GM20000 (cell line): ENCODE results near the gene FAM20C.

Experiments
- DNase-seq: peaks from one replicate; pipeline ENCODE4 v3.0.0; 2012; ENCODE audit warnings: low spot score
- CTCF ChIP-seq: IDR thresholded peaks from 2 replicates; pipeline ENCODE4 v1.5.1; 2012; ENCODE audit warnings: mild to moderate bottlenecking, control low read depth; ENCODE audit errors: extremely low read depth, missing control alignments

The FAM20C gene

GRCh38 chr7:256461-256940, 64.1 kb downstream of the FAM20C start:
- no peak for DNase-seq
- no peak for TF ChIP-seq CTCF

- no peak for TF ChIP-seq CTCF
- DNase-seq = no peak
These were observed 64.7 kb downstream of the FAM20C start for GRCh38 chr7:256981-257646.

- TF ChIP-seq CTCF = no peak
- no peak for DNase-seq
These were observed 65.2 kb downstream of the FAM20C start for GRCh38 chr7:257647-257992.

- DNase-seq = no peak
- TF ChIP-seq CTCF = no peak
These were observed 66.3 kb downstream of the FAM20C start for GRCh38 chr7:258476-259190.

GRCh38 chr7:259191-259505, 66.8 kb downstream of the FAM20C start:
- TF ChIP-seq CTCF = no peak
- no peak for DNase-seq

- DNase-seq = no peak
- no peak for TF ChIP-seq CTCF
These were observed 67.5 kb downstream of the FAM20C start for GRCh38 chr7:259751-260405.
